Measurements from ENCODE around the gene MRC1.

MRC1 gene

GRCh38 chr10:17841050-17841449 lies 31.9 kb downstream of the MRC1 start:
- DNase-seq (ENCODE audit: low read depth), result no peak
- no peak for TF ChIP-seq CTCF (conservative IDR thresholded peaks at IDR 0.05; ENCODE audit: low read depth, low read length)

GRCh38 chr10:17842641-17843040 lies 33.5 kb downstream of the MRC1 start:
- no peak for TF ChIP-seq CTCF (conservative IDR thresholded peaks at IDR 0.05; ENCODE audit: low read depth, low read length)
- no peak for DNase-seq (ENCODE audit: low read depth)
- no peak overlapping the region for H3K4me3 ChIP-seq (ENCODE audit: low read length)

More at GRCh38 chr10:17841050-17841449, 31.9 kb downstream of the MRC1 start:
- H3K4me3 ChIP-seq (ENCODE audit: low read length), result no peak overlapping the region

- H3K4me3 ChIP-seq (ENCODE audit: low read length), result no peak overlapping the region
- DNase-seq (ENCODE audit: low read depth), result no peak
- TF ChIP-seq CTCF (conservative IDR thresholded peaks at IDR 0.05; ENCODE audit: low read depth, low read length), result peak; percentile 49
Measured at GRCh38 chr10:17847585-17848296, 38.6 kb downstream of the MRC1 start.

GRCh38 chr10:17848646-17849045 lies 39.5 kb downstream of the MRC1 start:
- H3K4me3 ChIP-seq (ENCODE audit: low read length), result no peak overlapping the region
- TF ChIP-seq CTCF (conservative IDR thresholded peaks at IDR 0.05; ENCODE audit: low read depth, low read length), result no peak
- DNase-seq (ENCODE audit: low read depth), result no peak

- no peak for DNase-seq (ENCODE audit: low read depth)
- no peak for TF ChIP-seq CTCF (conservative IDR thresholded peaks at IDR 0.05; ENCODE audit: low read depth, low read length)
- H3K4me3 ChIP-seq (ENCODE audit: low read length), result no peak overlapping the region
Measured at GRCh38 chr10:17850501-17850900, 41.4 kb downstream of the MRC1 start.

- DNase-seq (ENCODE audit: low read depth), result no peak
- TF ChIP-seq CTCF (conservative IDR thresholded peaks at IDR 0.05; ENCODE audit: low read depth, low read length), result no peak
- no peak overlapping the region for H3K4me3 ChIP-seq (ENCODE audit: low read length)
Measured at GRCh38 chr10:17851611-17852010, 42.5 kb downstream of the MRC1 start.

GRCh38 chr10:17854044-17854652 lies 45.0 kb downstream of the MRC1 start:
- no peak overlapping the region for H3K4me3 ChIP-seq (ENCODE audit: low read length)
- TF ChIP-seq CTCF (conservative IDR thresholded peaks at IDR 0.05; ENCODE audit: low read depth, low read length), result no peak
- no peak for DNase-seq (ENCODE audit: low read depth)
